K562 (cell line): Measurements from ENCODE around the gene POLR3GL. TPM values are rescaled to one million over a fixed set of nuclear protein-coding genes. Genes with fewer than 3 reads are reported as not detected.
A peak's percentile ranks its signal among the peaks of the same experiment; 100 is the strongest.

Source experiments
- CLOCK ChIP-seq: fragments of 250-450 bp; sonication (Bioruptor Pico); IDR thresholded peaks from 2 replicates; pipeline ENCODE4 v1.4.0; 2020; ENCODE audit warnings: mild to moderate bottlenecking, moderate library complexity, borderline replicate concordance
- EHMT2 ChIP-seq: fragments of 450-650 bp; IDR thresholded peaks from 2 replicates; pipeline ENCODE4 v1.6.1; 2018; ENCODE audit warnings: antibody characterized with exemption
- GATA2 ChIP-seq: sonication (generic); formaldehyde crosslinking; IDR thresholded peaks from 2 replicates; pipeline ENCODE4 v1.4.0; 2020; ENCODE audit warnings: mild to moderate bottlenecking, missing genetic modification reagents
- HDAC1 ChIP-seq, 2 experiments: fragments of 450-650 bp; IDR thresholded peaks; 2 replicates each; pipeline ENCODE4 v1.6.1; 2016 to 2017; ENCODE audit warnings: inconsistent platforms in 1 of 2, mild to moderate bottlenecking in 1 of 2, moderate library complexity in 1 of 2
- HOXB6 ChIP-seq: fragments of 250-450 bp; sonication (Bioruptor Pico); IDR thresholded peaks from 2 replicates; pipeline ENCODE4 v1.5.1; 2022; ENCODE audit warnings: mild to moderate bottlenecking, borderline replicate concordance
- IRF9 ChIP-seq: fragments of 450-650 bp; IDR thresholded peaks from 2 replicates; pipeline ENCODE4 v1.6.1; 2016; ENCODE audit warnings: missing biosample characterization, missing genetic modification characterization
- MAFG ChIP-seq: fragments of 450-650 bp; conservative IDR thresholded peaks from 2 replicates; pipeline ENCODE4 v1.6.1; 2016; ENCODE audit warnings: missing genetic modification characterization, missing compliant biosample characterization
- MCM5 ChIP-seq: fragments of 450-650 bp; IDR thresholded peaks from 2 replicates; pipeline ENCODE4 v1.6.1; 2016; ENCODE audit warnings: low read depth
- MED1 ChIP-seq: sonication (generic); formaldehyde crosslinking; IDR thresholded peaks from 2 replicates; pipeline ENCODE4 v1.8.1; 2023; ENCODE audit warnings: missing genetic modification reagents, borderline replicate concordance
- MITF ChIP-seq: IDR thresholded peaks from 2 replicates; pipeline ENCODE4 v1.6.1; 2014; ENCODE audit warnings: antibody characterized with exemption
- NONO ChIP-seq, 2 experiments: fragments of 200-400 bp in 1 of 2; fragments of 450-650 bp in 1 of 2; formaldehyde crosslinking in 1 of 2; IDR thresholded peaks; 2 replicates each; pipeline ENCODE4 v1.6.1; 2017; ENCODE audit warnings: low read depth in 2 of 2, mild to moderate bottlenecking in 2 of 2, moderate library complexity in 2 of 2, low read length in 1 of 2
- NR2C2 ChIP-seq, 2 experiments: fragments of 200-800 bp in 1 of 2; sonication (Bioruptor generic) in 1 of 2; sonication (generic) in 1 of 2; formaldehyde crosslinking in 1 of 2; IDR thresholded peaks; 2 replicates each; pipeline versions ENCODE4 v1.6.1 to v1.8.0; 2016 to 2022; ENCODE audit warnings: mild to moderate bottlenecking in 1 of 2, missing compliant biosample characterization in 1 of 2, missing genetic modification characterization in 1 of 2, missing genetic modification reagents in 1 of 2
- RBBP5 ChIP-seq: fragments of 200-600 bp; sonication (generic); IDR thresholded peaks from 2 replicates; pipeline ENCODE4 v1.6.1; 2012; ENCODE audit warnings: borderline replicate concordance, mild to moderate bottlenecking, low read length, control low read depth, inconsistent platforms; ENCODE audit not compliant: insufficient read depth, poor library complexity, severe bottlenecking
- SRSF1 ChIP-seq: fragments of 200-400 bp; formaldehyde crosslinking; IDR thresholded peaks from 2 replicates; pipeline ENCODE4 v1.6.1; 2017; ENCODE audit warnings: mild to moderate bottlenecking, low read depth, low read length, moderate library complexity
- TRIM28 ChIP-seq: fragments of 450-650 bp; IDR thresholded peaks from 2 replicates; pipeline ENCODE4 v1.6.1; 2017
- USF2 ChIP-seq: sonication (generic); formaldehyde crosslinking; IDR thresholded peaks from 2 replicates; pipeline ENCODE4 v1.5.0; 2020; ENCODE audit warnings: missing genetic modification reagents
- ZNF253 ChIP-seq: fragments of 250-450 bp; sonication (Bioruptor Pico); conservative IDR thresholded peaks from 2 replicates; pipeline ENCODE4 v1.6.1; 2021; ENCODE audit warnings: mild to moderate bottlenecking
- ZNF431 ChIP-seq: sonication (generic); formaldehyde crosslinking; IDR thresholded peaks from 2 replicates; pipeline ENCODE4 v1.8.0; 2022; ENCODE audit warnings: mild to moderate bottlenecking, missing genetic modification reagents
- ZNF75A ChIP-seq: fragments of 450-650 bp; formaldehyde crosslinking; IDR thresholded peaks from 2 replicates; pipeline ENCODE4 v1.4.0; 2020; ENCODE audit warnings: mild to moderate bottlenecking
- polyA plus RNA-seq, 8 experiments: library from polyadenylated mRNA; depleted of rRNA in 4 of 8; stranded (reverse) in 5 of 8; unstranded in 3 of 8; fragments of >200 nt; fragmentation: Nextera tagmentation in 2 of 8; fragmentation: Illumina TruSeq in 1 of 8; extraction: Ambion mirVana in 2 of 8; extraction: Trizol in 1 of 8; gene quantifications; 2 replicates each; pipeline versions ENCODE4 v1.2.1 to v1.2.3, GENCODE V29; 2011 to 2014; ENCODE audit warnings: inconsistent platforms in 1 of 8, missing spikeins in 1 of 8
- total RNA-seq, 7 experiments: library from RNA; depleted of rRNA in 6 of 7; stranded (reverse); fragments of >200 nt in 6 of 7; fragmentation: Illumina TruSeq in 2 of 7; extraction: Trizol in 2 of 7; gene quantifications; 2 replicates each; pipeline versions ENCODE4 v1.2.1 to v1.2.3, GENCODE V29; 2011 to 2021; ENCODE audit warnings: low replicate concordance in 1 of 7

Gene POLR3GL
- total and polyA plus RNA-seq, 9 of the 15 experiments (the other 6 are each of a cell fraction or from before 2014, with no cell fraction given) = 14.6 to 48.4 (median 38.2) TPM

- no peak for TF ChIP-seq MAFG (tag)
- TF ChIP-seq MED1 (CRISPR knock-in tag) = no peak
- no peak for TF ChIP-seq MCM5
- TF ChIP-seq HOXB6 (CRISPR knock-in tag) = peak; percentile 66; the same call in 1 of the 2 replicates
- peak; percentile 68; the same call in 1 of the 2 replicates for TF ChIP-seq ZNF253 (CRISPR knock-in tag)
- no peak for TF ChIP-seq USF2 (CRISPR knock-in tag)
- TF ChIP-seq ZNF431 (CRISPR knock-in tag) = 0 out of 2 replicates have a peak, but pooled peaks have one; percentile 13
- TF ChIP-seq HDAC1 (IDR thresholded peaks at IDR 0.05) = no peak
- TF ChIP-seq RBBP5 = no peak
- no peak for TF ChIP-seq GATA2 (CRISPR knock-in tag)
- TF ChIP-seq EHMT2 = no peak
- no peak for TF ChIP-seq ZNF75A (CRISPR knock-in tag)
- TF ChIP-seq CLOCK (CRISPR knock-in tag) = no peak
- TF ChIP-seq NONO (IDR thresholded peaks at IDR 0.05; ENCODE audit: low read depth in 2 of 2, low read length in 1 of 2) = no peak
- TF ChIP-seq MITF = no peak
- TF ChIP-seq NR2C2 (CRISPR knock-in tag; IDR thresholded peaks at IDR 0.05) = no peak
- TF ChIP-seq NR2C2 (tag; IDR thresholded peaks at IDR 0.05) = peak; percentile 42; the same call in 1 of the 2 replicates
- TF ChIP-seq IRF9 (tag) = no peak
- no peak for TF ChIP-seq TRIM28
- no peak for TF ChIP-seq SRSF1
These were observed 28.0 kb downstream of the POLR3GL start (continued) for GRCh38 chr1:145992502-145992936.
